GM13977 (cell line): ENCODE data around the gene ACER3.
A peak's percentile ranks its signal among the peaks of the same experiment; 100 is the strongest.

ENCODE experiments used
- DNase-seq: peaks from one replicate; pipeline ENCODE4 v3.0.0; 2012; ENCODE audit warnings: low spot score
- CTCF ChIP-seq: IDR thresholded peaks from 2 replicates; pipeline ENCODE4 v1.5.1; 2012; ENCODE audit warnings: mild to moderate bottlenecking, control low read depth; ENCODE audit not compliant: insufficient read depth; ENCODE audit errors: extremely low read depth, missing control alignments
- in situ Hi-C: fragments of 300-500 bp; cut with MboI; formaldehyde crosslinking; loops from one replicate; pipeline ENCODE4 v1.12.0; 2022; ENCODE audit warnings: low sequenced_read_pairs, low pct_unique_long_range_greater_than_20kb, mixed read lengths, inconsistent platforms; ENCODE audit not compliant: unreplicated experiment

The ACER3 gene

GRCh38 chr11:76837696-76838677 lies 22.7 kb upstream of the ACER3 start:
- DNase-seq, result no peak
- TF ChIP-seq CTCF, result no peak
- in situ Hi-C loops, result no loop called here

- in situ Hi-C loops, result no loop called here
These were observed 22.0 kb upstream of the ACER3 start for GRCh38 chr11:76838678-76839068.

GRCh38 chr11:76839311-76839710 lies 21.4 kb upstream of the ACER3 start:
- in situ Hi-C loops, result no loop called here
- TF ChIP-seq CTCF, result no peak
- no peak for DNase-seq

More at GRCh38 chr11:76838678-76839068, 22.0 kb upstream of the ACER3 start:
- peak; percentile 14 for TF ChIP-seq CTCF
- DNase-seq, result no peak

GRCh38 chr11:76841923-76842452 lies 18.7 kb upstream of the ACER3 start:
- TF ChIP-seq CTCF, result no peak
- in situ Hi-C loops, result no loop called here
- no peak for DNase-seq

- in situ Hi-C loops, result no loop called here
- DNase-seq, result no peak
These were observed 16.8 kb upstream of the ACER3 start for GRCh38 chr11:76843907-76844306.

GRCh38 chr11:76844511-76844910 lies 16.2 kb upstream of the ACER3 start:
- in situ Hi-C loops, result no loop called here
- DNase-seq, result no peak
- no peak for TF ChIP-seq CTCF

More at GRCh38 chr11:76843907-76844306, 16.8 kb upstream of the ACER3 start:
- TF ChIP-seq CTCF, result no peak
